ENCODE data around the gene ATP10A. TPM values are rescaled to one million over a fixed set of nuclear protein-coding genes. Genes with fewer than 3 reads are reported as not detected.

ATP10A gene
- total RNA-seq, 3 donors from 2014 or later = 6.4 to 17.4 (median 7.2) TPM

DNA sequence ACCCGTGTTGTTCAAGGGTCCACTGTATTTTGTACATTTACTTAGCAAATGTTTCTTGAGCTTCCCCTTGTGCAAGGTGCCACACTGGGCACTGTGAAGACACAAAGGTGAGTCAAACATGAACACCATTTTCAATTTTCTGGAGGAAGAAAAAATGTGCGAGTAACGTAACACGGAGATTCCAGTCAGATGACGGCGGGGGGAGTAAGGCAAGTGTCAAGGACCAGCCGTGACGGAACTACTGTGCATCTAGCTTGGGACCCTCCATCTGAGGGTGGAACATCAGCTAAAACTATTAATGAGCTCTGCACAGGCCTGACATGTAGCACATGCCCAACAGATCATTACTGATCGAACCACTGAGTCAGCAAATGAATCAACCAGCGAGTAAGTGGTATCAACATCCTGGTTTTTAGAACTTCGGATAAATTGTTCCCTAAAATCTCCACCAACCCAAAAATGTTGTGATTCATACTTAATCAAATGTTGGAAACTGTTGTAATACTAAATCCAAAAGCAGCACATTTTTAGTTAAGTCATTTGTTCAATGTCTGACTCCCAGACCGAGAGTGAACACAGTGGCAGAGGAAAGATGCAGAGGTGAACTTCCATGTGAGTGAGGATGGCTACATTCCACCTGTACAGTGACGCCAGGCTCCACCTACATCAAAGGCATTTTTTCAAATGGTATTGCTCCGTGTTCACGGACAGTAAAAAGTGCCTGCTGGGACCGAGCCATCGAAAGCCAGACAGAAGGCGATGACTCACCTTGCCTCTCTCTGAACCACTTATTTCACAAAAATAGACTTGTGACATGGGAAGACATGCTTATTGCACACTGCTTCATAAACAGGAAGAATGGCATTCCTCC is 172.2 kb downstream of the ATP10A start:
- no peaks in the 10 kb centered on the region for H3K36me3 ChIP-seq
- H3K27me3 ChIP-seq = no peaks in the 10 kb centered on the region
- H3K27ac ChIP-seq = no peak overlapping the region
- H3K4me1 ChIP-seq = no peaks in the 10 kb centered on the region
- TF ChIP-seq POLR2AphosphoS5 (IDR thresholded peaks at IDR 0.05) = peak in 1 of 3 donors; percentile 38
- no peak for TF ChIP-seq POLR2A (IDR thresholded peaks at IDR 0.05)
- H3K9me3 ChIP-seq = no peaks in the 10 kb centered on the region
- DNase-seq (ENCODE audit: low spot score in 2 of 2) = peak in 1 of 2 donors; percentile 43
- no peak overlapping the region for H3K4me3 ChIP-seq
- intact Hi-C loops (cut with DNase I; ENCODE audit: low total_unique reads) = no loop called here

- H3K27me3 ChIP-seq = no peaks in the 10 kb centered on the region
- peak in 1 of 2 donors; percentile 9 for DNase-seq (ENCODE audit: low spot score in 2 of 2)
- no peaks in the 10 kb centered on the region for H3K4me1 ChIP-seq
- no peak overlapping the region for H3K27ac ChIP-seq
- no peak overlapping the region for H3K4me3 ChIP-seq
- TF ChIP-seq POLR2A (IDR thresholded peaks at IDR 0.05) (no peak), CTCF (IDR thresholded peaks at IDR 0.05) (no peak), POLR2AphosphoS5 (IDR thresholded peaks at IDR 0.05) (no peak)
- intact Hi-C loops (cut with DNase I; ENCODE audit: low total_unique reads) = no loop called here
- no peaks in the 10 kb centered on the region for H3K9me3 ChIP-seq
- no peaks in the 10 kb centered on the region for H3K36me3 ChIP-seq
These were observed 173.5 kb downstream of the ATP10A start for GRCh38 chr15:25689592-25689991.

DNA sequence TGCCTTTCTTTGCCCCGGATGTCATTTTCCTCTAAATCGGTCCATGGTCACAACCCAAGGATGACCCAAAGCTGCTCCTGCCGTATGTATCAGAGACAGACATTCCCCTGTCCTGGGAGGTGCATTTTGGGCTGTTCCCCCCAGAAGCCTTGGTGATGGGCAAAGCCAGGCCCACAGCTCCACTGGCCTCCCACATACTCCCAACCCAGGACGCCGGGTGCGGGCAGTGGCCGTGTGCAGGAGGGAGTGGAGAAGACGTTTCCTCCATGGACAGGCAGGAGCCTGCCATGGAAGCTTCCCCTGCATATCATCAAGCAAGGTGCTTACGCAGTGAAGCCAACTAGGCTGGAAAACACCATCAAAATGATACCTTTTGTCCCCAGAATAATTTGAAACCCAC is 175.0 kb downstream of the ATP10A start:
- no peak overlapping the region for H3K4me3 ChIP-seq
- H3K27ac ChIP-seq = no peak overlapping the region
- no peaks in the 10 kb centered on the region for H3K27me3 ChIP-seq
- TF ChIP-seq CTCF (IDR thresholded peaks at IDR 0.05) (no peak), POLR2A (IDR thresholded peaks at IDR 0.05) (no peak), POLR2AphosphoS5 (IDR thresholded peaks at IDR 0.05) (no peak)
- no peak for DNase-seq (ENCODE audit: low spot score in 2 of 2)
- no peaks in the 10 kb centered on the region for H3K4me1 ChIP-seq
- intact Hi-C loops (cut with DNase I; ENCODE audit: low total_unique reads) = no loop called here
- H3K36me3 ChIP-seq = no peaks in the 10 kb centered on the region
- no peaks in the 10 kb centered on the region for H3K9me3 ChIP-seq

DNA sequence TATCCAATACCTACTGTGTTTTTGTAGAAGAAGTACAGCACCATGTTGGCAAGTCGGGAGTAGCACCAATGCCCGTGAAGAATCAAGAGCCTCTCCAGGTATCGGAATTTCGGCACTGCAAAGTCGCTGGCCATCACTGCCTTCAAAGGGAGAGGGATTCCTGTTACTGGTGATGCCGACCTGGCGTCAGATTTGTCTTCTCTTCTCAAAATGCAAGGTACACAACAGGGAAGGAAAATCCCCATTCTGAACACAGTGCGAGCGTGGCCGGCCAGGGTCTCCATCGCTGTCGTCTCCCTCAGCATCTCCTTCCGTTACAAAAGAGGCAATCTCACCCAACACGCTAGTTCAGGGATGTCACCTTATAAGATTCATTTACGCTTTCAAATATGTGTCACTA is 175.4 kb downstream of the ATP10A start:
- no peaks in the 10 kb centered on the region for H3K9me3 ChIP-seq
- no peak overlapping the region for H3K27ac ChIP-seq
- H3K27me3 ChIP-seq = no peaks in the 10 kb centered on the region
- H3K36me3 ChIP-seq = no peaks in the 10 kb centered on the region
- DNase-seq (ENCODE audit: low spot score in 2 of 2) = peak in 1 of 2 donors; percentile 33
- H3K4me1 ChIP-seq = no peaks in the 10 kb centered on the region
- intact Hi-C loops (cut with DNase I; ENCODE audit: low total_unique reads) = no loop called here
- TF ChIP-seq POLR2A (IDR thresholded peaks at IDR 0.05) (no peak), POLR2AphosphoS5 (IDR thresholded peaks at IDR 0.05) (no peak), CTCF (IDR thresholded peaks at IDR 0.05) (no peak)
- H3K4me3 ChIP-seq = no peak overlapping the region

DNA sequence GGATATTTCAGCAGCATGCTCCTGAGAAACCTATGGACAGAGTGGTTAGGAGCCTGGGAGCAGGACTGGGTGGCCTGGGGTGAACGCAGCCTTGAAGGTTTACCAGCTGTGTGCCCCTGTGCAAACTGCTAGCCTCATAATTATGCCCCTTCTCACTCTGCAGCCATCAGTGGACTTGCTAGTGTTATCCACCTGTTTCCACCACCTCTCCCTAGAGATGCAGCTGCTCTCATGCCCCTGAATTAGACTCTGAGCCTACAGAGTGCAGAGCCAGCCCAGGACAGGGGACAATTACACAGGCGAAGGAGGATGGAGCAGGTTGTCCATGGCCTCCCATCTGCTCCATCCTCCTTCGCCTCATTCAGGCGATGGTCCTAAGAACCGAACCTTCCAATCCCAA is 175.9 kb downstream of the ATP10A start:
- Histone ChIP-seq H3K4me1 (no peaks in the 10 kb centered on the region), H3K36me3 (no peaks in the 10 kb centered on the region), H3K9me3 (no peaks in the 10 kb centered on the region), H3K4me3 (no peak overlapping the region), H3K27me3 (no peaks in the 10 kb centered on the region), H3K27ac (no peak overlapping the region)
- intact Hi-C loops (cut with DNase I; ENCODE audit: low total_unique reads) = no loop called here
- DNase-seq (ENCODE audit: low spot score in 2 of 2) = peak in 1 of 2 donors; percentile 7
- no peak for TF ChIP-seq POLR2AphosphoS5 (IDR thresholded peaks at IDR 0.05)
- no peak for TF ChIP-seq CTCF (IDR thresholded peaks at IDR 0.05)
- no peak for TF ChIP-seq POLR2A (IDR thresholded peaks at IDR 0.05)
